Stimulated activated naive CD4-positive, alpha-beta T cell (primary cell): Measurements from ENCODE around the gene RABGAP1L.
"Not testable (repeated sequence)": the region's sequence is repeated elsewhere in the genome, so short reads cannot be mapped to it uniquely, and the experiment has no call there.

Experiments used
- DNase-seq, 6 experiments: peaks; one replicate each; lab custom pipeline; 2025; lab: John Stamatoyannopoulos, UW

RABGAP1L gene

DNA sequence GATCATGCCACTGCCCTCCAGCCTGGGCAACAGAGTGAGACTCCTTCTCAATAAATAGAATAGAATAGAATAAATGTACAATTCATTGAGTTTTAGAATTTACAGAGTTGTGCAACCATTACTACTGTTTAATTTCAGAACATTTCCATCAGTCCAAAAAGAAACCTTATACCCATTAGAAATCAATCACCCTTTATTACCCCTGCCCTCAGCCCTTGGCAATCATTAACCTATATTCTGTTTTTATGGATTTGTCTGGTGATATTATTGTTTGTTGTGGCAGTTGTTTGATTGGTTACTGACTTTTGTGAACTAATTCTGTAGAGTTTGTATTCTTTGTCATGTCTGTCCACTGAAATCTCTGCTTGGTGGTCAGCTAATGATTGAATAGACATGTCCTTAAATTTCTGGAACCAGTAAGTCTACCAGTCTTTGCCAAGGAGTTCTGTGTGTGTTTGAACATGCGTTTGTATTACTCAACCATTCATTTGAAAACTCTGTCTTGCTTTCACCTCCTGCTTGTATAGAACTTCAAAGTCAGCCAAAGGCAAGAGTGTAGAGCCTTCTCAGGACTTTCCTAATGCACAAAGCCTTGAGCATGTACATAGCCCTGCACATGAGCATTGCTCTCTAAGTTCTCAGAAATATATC is 497.2 kb downstream of the RABGAP1L start:
- DNase-seq, result no peak

GRCh38 chr1:174657411-174657810 is 498.1 kb downstream of the RABGAP1L start:
- DNase-seq, result no peak

DNA sequence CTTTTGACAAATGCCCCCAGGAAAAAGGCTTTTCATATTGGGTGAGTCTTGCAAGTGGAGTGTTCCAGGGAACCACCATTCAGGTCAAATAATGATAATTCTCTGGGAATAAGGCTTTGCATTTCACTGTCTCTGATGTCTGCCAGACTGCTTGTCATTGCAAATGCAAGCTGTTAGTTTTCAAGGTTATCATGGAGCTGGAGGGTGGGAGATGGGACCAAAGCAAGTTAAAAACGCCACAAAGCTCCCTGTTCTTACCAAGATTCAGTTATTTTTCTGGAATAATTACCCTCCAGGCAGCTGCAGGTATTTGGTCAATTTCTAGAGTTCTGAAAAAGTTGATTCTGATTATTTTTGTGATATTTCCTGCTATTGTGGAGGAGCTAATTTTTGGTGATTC is 498.6 kb downstream of the RABGAP1L start:
- DNase-seq, result no peak

DNA sequence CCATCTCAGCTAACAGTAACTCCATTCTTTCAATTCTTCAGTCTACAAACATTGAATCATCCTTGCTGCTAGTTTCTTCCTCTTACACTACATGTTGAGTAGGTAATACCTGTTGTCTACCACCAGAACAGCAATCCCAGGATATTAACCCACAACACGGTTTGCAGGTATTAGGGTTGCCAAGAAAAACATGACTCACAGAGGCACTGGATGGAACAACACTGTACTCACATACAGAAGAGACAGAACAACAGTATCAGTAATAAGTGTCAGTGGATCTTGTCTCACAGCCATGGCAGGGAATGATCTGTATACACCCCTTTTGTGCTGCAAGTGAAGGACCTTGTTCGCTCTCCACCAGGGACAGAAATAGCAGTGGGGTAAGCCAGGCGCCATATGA is 500.5 kb downstream of the RABGAP1L start:
- no peak for DNase-seq

- no peak for DNase-seq
Observed at GRCh38 chr1:174660476-174660875, 501.2 kb downstream of the RABGAP1L start.

DNA sequence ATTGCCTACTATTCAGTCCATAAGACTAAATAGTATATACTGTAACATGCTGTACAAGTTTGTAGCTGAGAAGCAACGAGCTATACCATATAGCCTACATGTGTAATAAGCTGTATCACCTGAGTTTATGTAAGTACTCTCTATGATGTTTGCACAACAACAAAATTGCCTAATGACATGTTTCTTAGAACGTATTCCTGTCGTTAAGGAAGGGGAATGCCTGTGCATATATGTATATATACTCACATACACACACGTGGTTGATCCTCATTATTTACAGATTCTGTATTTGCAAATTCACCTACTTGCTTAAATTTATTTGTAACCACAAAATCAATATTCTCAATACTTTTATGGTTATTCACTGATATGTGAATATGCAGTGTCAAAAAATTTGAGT is 504.0 kb downstream of the RABGAP1L start:
- no peak for DNase-seq

DNA sequence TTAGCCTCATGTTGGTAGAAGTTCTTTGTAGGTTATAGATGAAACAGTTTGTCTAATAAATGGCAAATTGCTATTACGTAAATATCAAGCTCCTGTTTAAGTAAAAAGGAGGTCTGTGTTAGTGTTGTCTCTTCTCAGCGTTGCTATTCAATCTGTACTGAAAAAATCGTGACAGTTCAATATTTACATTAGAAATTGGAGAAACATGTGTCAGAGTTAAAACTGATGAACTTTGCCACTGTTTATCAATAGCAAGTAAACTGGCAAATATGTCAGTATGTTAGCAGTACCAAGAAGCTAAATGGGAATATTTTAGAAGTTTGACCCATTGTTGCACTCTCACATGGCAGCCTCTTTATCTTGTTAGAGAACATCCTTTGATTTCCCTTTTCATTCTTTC is 506.9 kb downstream of the RABGAP1L start:
- no peak for DNase-seq

DNA sequence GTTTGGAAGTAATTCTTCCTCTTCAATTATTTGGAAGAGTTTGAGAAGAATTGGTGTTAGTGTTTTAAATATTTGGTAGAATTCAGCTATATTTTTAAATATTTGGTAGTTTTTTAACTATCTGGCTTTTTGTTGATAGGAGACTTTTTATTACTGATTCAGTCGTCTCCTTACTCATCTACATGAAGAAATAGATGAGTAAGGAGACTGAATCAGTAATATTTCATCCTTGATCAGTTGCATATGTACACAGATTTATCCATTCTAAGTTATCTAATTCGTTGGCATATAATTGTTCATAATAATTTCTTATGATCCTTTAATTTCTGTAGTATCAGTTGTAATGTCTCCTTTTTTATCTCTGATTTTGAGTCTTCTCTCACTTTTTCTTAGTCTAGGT is 512.5 kb downstream of the RABGAP1L start:
- DNase-seq, result no peak

- DNase-seq, result no peak
Observed at GRCh38 chr1:174676856-174677255, 517.5 kb downstream of the RABGAP1L start.

DNA sequence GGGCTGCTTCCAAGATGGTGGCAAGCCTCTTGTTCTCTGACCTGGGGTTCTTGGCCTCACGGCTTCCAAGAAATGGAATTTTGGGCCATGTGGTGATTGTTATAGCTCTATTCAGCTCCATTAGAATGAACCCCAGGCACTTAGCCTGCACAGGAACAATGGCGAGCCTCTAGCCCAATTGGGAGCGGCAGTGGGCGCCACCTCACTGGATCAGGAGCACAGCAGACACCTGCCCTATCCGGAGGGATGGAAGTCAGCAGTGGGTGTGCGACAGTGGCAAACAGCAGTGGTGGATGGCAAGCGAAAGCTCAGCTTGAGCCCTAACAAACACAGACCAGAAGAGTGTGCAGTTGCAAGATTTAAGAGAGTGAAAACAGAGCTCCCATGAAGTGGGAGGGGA is 519.3 kb downstream of the RABGAP1L start:
- no peak for DNase-seq

DNA sequence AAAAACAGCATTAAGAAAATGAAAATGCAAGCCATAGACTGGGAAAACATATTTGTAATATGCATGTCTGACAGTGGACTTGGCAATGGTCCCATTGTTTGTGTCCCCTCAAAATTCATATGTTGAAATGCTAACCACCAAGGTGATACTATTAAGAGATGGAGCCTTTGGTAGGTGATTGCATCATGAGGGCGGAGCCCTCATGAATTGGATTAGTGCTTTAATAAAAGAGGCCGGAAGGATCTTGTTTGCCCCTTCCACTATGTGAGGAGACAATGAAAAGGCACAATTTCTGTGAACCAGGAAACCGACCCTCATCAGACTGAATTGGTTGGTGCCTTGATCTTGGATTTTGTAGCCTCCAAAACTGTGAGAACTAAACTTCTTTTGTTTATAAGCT is 520.8 kb downstream of the RABGAP1L start:
- no peak for DNase-seq

GRCh38 chr1:174682419-174683008 is 523.2 kb downstream of the RABGAP1L start:
- DNase-seq, result no peak

- no peak for DNase-seq
Observed at GRCh38 chr1:174686213-174686612, 526.9 kb downstream of the RABGAP1L start.

GRCh38 chr1:174689524-174689923 is 530.2 kb downstream of the RABGAP1L start:
- no peak for DNase-seq

DNA sequence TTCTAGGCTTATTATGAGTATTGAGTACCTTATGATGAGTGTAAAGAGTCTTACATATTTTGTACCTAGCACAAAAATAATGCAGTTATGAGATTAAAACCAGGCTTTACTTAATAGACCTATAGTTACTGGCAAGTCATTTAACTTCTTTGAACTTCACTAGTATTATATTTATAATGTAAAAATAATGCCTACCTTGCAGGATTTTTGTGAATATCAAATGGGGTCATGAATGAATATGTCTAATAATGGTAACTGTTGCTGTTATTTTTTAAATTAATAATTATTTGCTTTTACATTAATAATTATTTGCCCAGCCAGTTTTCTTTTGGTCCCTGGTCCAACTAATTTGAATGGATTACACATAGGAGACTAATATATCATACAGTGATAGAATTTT is 530.9 kb downstream of the RABGAP1L start:
- DNase-seq, result no peak

DNA sequence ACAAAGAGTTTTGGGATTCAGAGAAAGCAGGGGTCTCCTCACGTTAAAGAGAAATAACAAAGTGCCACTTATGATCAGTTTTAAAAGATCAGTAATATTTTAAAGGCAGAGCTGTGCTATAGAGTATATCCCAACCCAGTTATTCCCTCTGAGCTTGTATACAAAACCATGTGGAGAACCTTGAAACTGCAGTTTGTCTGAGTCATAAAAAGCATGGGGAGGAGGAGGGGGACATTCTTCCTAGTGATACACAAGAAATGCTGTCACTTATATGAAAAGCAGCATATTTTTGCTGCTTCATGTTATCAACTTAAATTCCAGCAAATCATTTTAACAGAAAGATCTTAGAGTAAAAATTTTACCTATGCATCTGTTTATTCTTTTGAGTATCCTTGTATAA is 533.0 kb downstream of the RABGAP1L start:
- DNase-seq, result no peak

DNA sequence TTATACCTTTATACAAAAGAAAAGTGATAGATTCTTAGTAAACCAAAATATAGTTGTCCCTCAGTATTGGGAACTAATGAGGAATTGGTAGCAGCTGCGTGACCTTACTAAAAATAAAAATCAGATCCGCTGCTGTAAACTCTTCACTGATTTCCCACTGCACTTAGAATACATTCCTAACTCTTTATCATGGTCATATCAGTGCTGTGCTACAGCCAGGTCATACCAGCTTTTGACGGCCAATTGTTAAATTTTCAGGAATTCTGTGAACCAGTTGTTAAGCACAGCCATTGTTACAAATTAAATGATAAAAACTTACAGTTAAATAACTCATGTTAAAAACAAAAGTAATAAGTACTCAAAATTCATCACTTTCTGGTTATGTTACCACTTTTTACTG is 533.8 kb downstream of the RABGAP1L start:
- DNase-seq, result no peak

- DNase-seq, result not testable (repeated sequence)
Observed at GRCh38 chr1:174693539-174693938, 534.2 kb downstream of the RABGAP1L start.

DNA sequence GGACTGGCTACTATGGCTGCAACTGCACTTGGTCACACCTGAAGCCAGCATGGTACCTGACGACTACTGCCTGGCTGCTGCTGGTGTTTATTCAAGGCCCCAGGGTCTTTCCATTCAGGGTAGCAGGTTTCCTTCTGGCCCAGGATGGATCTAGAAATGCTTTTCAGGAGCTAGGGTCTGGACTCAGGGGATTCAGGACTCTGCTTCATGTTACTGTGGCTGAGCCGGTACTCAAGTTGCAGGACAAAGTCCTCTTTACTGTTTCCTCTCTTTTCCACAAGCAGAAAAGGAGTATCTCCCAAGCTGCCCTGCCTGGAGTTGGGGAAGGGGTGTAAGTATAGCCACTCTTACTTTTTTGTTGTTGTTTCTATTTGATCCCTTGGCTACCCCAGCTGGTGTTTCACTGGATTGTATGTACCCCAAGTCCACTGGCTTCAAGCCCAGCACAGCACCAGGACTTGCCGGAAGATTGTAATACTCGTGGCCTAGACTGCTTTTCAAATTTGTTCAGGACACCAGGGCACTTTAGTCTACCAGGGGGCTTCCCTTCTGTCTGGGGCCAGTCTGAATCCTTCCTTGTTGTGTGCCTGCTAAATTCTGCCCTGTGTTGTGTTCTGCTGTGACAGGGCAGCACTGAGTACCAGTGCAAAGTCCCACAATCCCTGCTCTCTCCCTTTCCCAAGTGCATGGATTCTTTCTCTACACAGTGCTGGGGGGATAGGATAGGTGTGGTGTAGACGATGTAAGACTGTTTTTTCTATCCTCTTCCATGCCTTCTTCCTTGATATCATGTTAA is 536.9 kb downstream of the RABGAP1L start:
- DNase-seq, result no peak

GRCh38 chr1:174700314-174700713 is 541.0 kb downstream of the RABGAP1L start:
- no peak for DNase-seq

- no peak for DNase-seq
Observed at GRCh38 chr1:174700775-174701174, 541.5 kb downstream of the RABGAP1L start.

GRCh38 chr1:174701565-174701964 is 542.2 kb downstream of the RABGAP1L start:
- no peak for DNase-seq

GRCh38 chr1:174702011-174702410 is 542.7 kb downstream of the RABGAP1L start:
- no peak for DNase-seq
